Myocyte (in vitro differentiated cells): ENCODE measurements around the gene MTMR6. TPM values are rescaled to one million over a fixed set of nuclear protein-coding genes. Genes with fewer than 3 reads are reported as not detected.
A peak's percentile ranks its signal among the peaks of the same experiment; 100 is the strongest.

Source experiments
- DNase-seq: peaks from one replicate; pipeline ENCODE4 v3.0.0-alpha.2; 2012; ENCODE audit warnings: low read depth
- total RNA-seq: library from RNA; depleted of rRNA; stranded (reverse); fragments of >200 nt; gene quantifications from 2 replicates; pipeline ENCODE4 v1.2.3, GENCODE V29; 2014

The MTMR6 gene
- total RNA-seq, 1 donor from 2014 or later, result 20.1 TPM

DNA sequence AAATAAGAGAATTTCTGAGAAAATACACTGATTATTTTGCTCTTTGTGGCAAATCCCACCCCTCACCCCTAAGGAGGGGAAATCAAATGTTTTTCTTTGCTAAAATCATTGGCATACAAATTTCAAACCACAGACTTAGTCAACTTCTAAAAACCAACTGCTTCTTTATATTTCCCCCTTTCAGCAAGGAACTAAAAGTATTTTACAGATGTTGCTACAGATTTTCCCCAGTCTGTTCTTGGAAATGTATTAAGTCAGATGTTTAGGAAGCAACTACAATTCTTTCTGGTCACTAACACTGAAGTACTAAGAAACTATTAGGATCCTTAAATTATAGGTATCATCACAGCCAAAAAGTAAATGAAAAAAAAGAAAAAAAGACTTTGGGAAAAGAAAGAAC lies 6.9 kb downstream of the MTMR6 start:
- DNase-seq, result no peak

DNA sequence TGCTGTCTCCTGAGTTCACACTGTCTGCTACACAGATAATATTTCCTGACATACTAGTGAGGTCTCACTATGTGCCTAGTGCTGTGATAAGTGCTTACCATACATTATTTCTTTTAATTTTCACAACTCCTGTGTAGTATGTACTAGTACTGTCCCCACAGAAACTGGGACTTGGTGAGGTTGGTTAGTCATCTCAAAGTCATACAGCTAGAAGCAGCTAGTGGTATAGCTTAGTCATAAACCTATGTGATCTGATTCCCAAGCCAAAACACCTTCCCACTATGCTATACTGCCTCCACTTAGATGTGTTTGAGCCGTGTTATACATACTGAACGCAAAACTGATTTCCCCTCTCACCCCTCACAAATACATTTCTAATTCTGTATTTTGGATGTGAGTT lies 10.5 kb downstream of the MTMR6 start:
- no peak for DNase-seq

DNA sequence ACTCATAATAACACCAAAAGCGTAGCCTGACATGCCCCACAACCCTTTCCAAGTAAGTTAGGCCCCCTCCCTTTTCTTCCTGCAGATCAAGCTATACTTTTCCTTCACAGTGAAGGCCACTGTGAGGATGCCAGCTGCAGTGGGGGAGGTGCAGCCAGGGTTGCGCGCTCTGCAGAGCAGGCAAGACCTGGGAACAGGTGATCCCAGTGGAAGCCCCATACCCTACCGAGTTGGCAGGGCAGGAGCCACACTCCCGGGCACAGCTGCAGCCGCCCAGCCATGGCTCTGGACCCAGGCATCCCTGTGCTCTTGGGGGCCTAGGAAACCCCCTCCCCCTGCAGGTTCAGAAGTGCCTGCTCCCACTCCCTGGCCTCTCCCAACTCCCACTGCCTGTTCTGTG lies 18.7 kb downstream of the MTMR6 start:
- no peak for DNase-seq

GRCh38 chr13:25267715-25268114 lies 19.6 kb downstream of the MTMR6 start:
- DNase-seq, result no peak

- no peak for DNase-seq
Measured at GRCh38 chr13:25266706-25267105, 20.6 kb downstream of the MTMR6 start.

DNA sequence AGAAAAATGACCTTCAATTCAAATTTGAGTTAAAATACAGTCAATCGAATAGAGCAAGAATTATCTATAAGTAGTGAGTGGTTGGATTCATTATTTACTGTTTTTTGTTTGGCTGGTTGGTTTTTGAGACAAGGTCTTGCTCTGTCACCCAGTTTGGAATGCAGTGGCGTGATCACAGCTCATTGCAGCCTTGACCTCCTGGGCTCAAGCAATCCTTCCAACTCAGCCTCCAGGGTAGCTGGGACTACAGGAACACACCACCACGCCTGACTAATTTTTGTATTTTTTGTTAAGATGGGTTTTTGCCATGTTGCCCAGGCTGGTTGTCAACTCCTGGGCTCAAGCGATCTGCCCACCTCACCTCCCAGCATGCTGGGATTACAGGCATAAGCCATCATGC lies 25.0 kb downstream of the MTMR6 start:
- no peak for DNase-seq

GRCh38 chr13:25253702-25254101 lies 33.6 kb downstream of the MTMR6 start:
- no peak for DNase-seq

DNA sequence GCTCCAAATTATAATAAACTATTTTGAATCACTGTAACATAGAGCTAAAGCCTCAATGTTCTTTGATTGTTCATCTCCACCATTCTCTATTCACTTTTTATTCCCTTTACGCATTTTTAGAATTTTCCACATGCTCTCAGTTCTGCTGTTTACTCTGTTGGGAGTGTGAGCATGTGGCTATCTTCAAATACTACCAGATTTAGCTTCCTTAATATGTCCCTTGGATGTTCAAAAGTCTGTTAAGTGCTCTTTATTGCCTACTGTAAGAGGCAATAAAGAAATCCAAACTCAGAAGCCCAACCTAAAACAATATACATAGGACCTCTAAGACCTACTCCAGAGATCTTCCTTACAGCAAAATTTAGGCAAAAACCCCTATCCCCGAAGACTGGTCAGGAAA lies 34.5 kb downstream of the MTMR6 start:
- DNase-seq, result no peak

GRCh38 chr13:25252225-25252624 lies 35.1 kb downstream of the MTMR6 start:
- DNase-seq, result no peak

- peak; percentile 46 for DNase-seq
Measured at GRCh38 chr13:25249001-25249543, 38.2 kb downstream of the MTMR6 start.

DNA sequence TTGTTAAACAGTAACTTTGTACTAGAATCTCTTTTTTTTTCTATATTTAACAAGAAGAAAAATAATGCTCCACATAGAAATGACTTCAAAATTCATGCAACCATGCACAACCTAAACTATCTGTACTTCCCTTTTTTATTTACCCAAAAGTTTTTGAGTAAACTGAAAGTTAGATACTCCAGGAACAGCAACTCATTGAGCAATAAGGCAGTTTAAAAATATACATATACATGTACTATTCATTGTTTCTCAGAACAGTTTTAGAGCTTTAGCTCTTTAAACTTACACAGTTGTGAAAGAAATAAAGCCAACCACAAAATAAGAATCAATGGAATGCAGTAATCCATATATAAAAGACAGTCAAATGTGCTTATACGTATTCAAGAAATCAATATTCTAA lies 39.2 kb downstream of the MTMR6 start:
- no peak for DNase-seq

- peak; percentile 9 for DNase-seq
Measured at GRCh38 chr13:25247360-25247759, 39.9 kb downstream of the MTMR6 start.

DNA sequence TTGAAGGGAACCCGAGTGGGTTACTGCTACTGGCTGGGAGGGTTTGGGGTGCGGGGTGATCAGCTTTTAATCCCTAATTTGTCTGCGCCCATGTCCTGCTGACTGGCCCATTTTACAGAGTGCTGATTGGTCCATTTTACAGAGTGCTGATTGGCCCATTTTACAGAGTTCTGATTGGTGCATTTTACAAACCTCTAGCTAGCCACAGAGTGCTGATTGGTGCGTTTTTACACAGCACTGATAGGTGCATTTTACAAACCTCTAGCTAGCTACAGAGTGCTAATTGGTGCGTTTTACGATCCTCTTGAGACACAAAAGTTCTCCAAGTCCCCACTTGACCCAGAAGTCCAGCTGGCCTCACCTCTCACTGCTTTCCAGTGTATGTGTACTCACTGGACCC lies 43.2 kb downstream of the MTMR6 start:
- no peak for DNase-seq

DNA sequence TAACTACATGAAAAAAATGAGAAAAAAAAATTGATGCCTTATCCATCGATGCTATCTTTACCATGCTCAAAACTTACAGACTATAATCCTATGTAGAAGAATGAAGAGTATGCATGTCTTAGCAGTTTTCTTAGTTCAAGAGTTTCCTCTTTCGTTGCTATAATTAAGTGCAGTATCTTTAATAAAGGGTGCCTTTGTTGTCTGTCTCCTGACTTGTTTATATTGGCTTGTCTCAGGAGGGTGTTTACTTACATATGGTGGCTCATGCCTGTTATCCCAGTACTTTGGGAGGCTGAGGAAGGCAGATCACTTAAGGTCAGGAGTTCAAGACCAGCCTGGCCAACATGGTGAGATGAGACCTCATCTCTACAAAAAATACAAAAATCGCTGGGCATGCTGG lies 44.3 kb downstream of the MTMR6 start:
- no peak for DNase-seq

GRCh38 chr13:25241007-25241406 lies 46.3 kb downstream of the MTMR6 start:
- DNase-seq, result no peak

DNA sequence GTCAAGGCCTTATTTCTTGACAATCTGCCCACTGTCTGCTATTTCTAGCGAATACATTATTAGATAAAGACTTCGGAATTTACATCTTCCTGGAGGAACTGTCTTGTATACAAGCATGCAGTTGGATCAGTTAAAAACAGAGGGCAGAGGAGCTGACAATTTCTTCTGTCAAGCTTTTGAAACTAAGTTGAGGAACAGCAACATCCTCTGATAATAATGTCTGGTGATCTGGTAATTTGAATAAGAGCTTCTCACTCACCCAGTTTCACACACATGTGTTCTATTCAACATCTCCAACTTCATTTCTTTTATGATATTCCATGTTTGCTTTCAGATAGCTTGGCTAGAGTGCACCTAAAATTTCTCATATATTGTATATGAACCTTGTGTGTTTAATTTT lies 50.2 kb downstream of the MTMR6 start:
- DNase-seq, result no peak

- no peak for DNase-seq
Measured at GRCh38 chr13:25233861-25234260, 53.4 kb downstream of the MTMR6 start.

- peak; percentile 40 for DNase-seq
Measured at GRCh38 chr13:25232937-25233515, 54.3 kb downstream of the MTMR6 start.

GRCh38 chr13:25231517-25231916 lies 55.8 kb downstream of the MTMR6 start:
- DNase-seq, result no peak

- no peak for DNase-seq
Measured at GRCh38 chr13:25227690-25228089, 59.6 kb downstream of the MTMR6 start.

DNA sequence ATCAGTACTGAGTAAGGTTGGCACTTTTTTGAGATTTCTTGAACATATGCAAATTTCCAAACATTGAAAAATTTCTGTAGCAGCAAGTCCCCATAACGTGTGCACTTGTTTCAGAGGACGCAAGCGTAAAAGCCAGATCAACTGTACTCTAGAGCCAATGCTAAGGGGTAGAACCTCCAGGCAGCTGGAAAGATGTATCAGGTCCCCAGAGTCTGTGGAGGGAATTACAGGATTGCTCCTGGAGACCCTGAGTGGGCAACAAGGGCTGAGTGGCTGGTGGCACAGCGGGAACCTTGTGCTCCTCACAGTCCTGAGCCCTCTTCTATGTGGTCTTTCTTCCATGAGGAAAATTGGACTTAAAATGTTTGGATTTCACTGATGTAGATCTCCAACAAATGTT lies 61.3 kb downstream of the MTMR6 start:
- no peak for DNase-seq

GRCh38 chr13:25224151-25224550 lies 63.1 kb downstream of the MTMR6 start:
- DNase-seq, result no peak

DNA sequence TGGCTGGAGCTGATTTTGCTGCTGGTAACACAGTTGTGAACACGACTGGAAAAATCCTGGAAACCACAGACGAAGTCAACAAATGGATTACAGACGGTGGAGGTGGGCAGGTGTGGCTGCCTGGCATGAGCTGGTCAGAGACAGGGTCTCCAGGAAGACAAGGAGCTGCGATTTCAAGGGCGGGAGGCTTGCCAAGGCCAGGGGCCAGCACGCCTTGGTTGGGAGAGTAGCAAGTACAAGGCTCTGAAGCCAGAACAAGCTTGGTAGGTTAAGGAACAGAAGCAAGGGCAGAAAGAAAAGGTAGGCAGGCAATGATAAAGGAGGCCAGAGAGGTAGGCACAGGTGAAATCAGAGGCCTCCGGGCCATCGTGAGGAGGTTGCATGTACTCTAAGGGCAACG lies 64.5 kb downstream of the MTMR6 start:
- no peak for DNase-seq

DNA sequence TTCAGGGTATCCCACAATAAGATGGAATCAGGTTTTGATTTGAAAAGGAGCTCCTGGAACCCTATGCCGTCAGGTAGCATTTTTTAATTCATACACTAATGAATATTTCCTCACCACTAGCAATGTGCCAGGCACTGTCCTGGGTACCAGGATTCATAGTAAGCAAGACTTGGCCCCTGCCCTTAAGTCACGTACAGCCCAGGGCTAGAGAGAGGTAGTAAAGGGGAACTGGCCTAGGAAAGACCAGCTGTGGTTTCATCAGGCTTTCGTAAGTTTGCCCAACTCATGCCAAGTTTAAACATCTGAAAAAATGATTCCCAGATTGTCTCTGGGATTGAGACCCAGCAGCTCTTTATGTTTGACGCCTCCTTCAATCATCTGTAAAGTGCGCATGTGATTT lies 69.3 kb downstream of the MTMR6 start:
- no peak for DNase-seq
